SU-DHL-6 (cell line): ENCODE data around the gene NPHP4.

Source experiments
- H2AFZ ChIP-seq: fragments of 200-600 bp; sonication (generic); 2 replicates; pipeline ENCODE4 v1.6.1; 2014; ENCODE audit warnings: low read depth, mild to moderate bottlenecking, moderate library complexity, mixed read lengths, antibody characterized with exemption, low read length; ENCODE audit not compliant: severe bottlenecking
- H3F3A ChIP-seq: fragments of 200-600 bp; shearing (Covaris generic); 2 replicates; pipeline ENCODE4 v1.6.0; 2016; ENCODE audit warnings: antibody characterized with exemption, mild to moderate bottlenecking; ENCODE audit not compliant: insufficient read depth
- H3K27ac ChIP-seq: fragments of 200-600 bp; sonication (generic); 2 replicates; pipeline ENCODE4 v1.5.1; 2016; ENCODE audit warnings: low read depth, mild to moderate bottlenecking, low read length, moderate library complexity, mixed read lengths
- H3K27me3 ChIP-seq: fragments of 200-600 bp; sonication (generic), shearing (Covaris generic); 2 replicates; pipeline ENCODE4 v1.6.0; 2014; ENCODE audit warnings: mild to moderate bottlenecking, low read length
- H3K36me3 ChIP-seq: fragments of 200-600 bp; sonication (generic); 2 replicates; pipeline ENCODE4 v1.6.1; 2014; ENCODE audit warnings: mild to moderate bottlenecking, low read length, mixed read lengths
- H3K4me2 ChIP-seq: fragments of 300-600, 200-600 bp; shearing (Covaris generic), sonication (generic); 2 replicates; pipeline ENCODE4 v1.6.0; 2014; ENCODE audit warnings: low read length, low read depth, mild to moderate bottlenecking; ENCODE audit not compliant: poor library complexity, severe bottlenecking
- H3K4me3 ChIP-seq: fragments of 200-600 bp; sonication (generic); 2 replicates; pipeline ENCODE4 v1.5.1; 2014; ENCODE audit warnings: antibody characterized with exemption, low read length, mild to moderate bottlenecking, mixed read lengths; ENCODE audit not compliant: insufficient read depth, poor library complexity, severe bottlenecking
- H3K79me2 ChIP-seq: fragments of 200-600 bp; sonication (generic); 2 replicates; pipeline ENCODE4 v1.6.1; 2014; ENCODE audit warnings: mild to moderate bottlenecking, low read length, moderate library complexity; ENCODE audit not compliant: insufficient read depth
- H3K9ac ChIP-seq: fragments of 200-600 bp; sonication (generic); 2 replicates; pipeline ENCODE4 v1.7.0; 2014; ENCODE audit warnings: mild to moderate bottlenecking, low read length
- H3K9me2 ChIP-seq: fragments of 200-600 bp; sonication (generic); replicated peaks from 2 replicates; pipeline ENCODE4 v1.6.1; 2014; ENCODE audit warnings: low read length; ENCODE audit not compliant: insufficient read depth
- H3K9me3 ChIP-seq: fragments of 200-600 bp; sonication (generic); 2 replicates; pipeline ENCODE4 v1.6.1; 2014; ENCODE audit warnings: low read length, mixed read lengths; ENCODE audit not compliant: insufficient read depth
- H4K20me1 ChIP-seq: fragments of 200-600 bp; sonication (generic); 2 replicates; pipeline ENCODE4 v1.6.1; 2014; ENCODE audit warnings: low read depth, mild to moderate bottlenecking, antibody characterized with exemption, low read length, moderate library complexity, mixed read lengths
- CTCF ChIP-seq: fragments of 200-600 bp; sonication (generic); IDR thresholded peaks from one replicate; pipeline ENCODE4 v1.5.1; 2017; ENCODE audit warnings: antibody characterized with exemption, mild to moderate bottlenecking, low read length, moderate library complexity; ENCODE audit not compliant: insufficient read depth, poor library complexity, severe bottlenecking
- EZH2phosphoT487 ChIP-seq: fragments of 200-600 bp; sonication (generic), shearing (Covaris generic); conservative IDR thresholded peaks from 2 replicates; pipeline ENCODE4 v1.6.1; 2018; ENCODE audit warnings: mild to moderate bottlenecking, antibody characterized with exemption, low read length, moderate library complexity, mixed read lengths

NPHP4 gene

GRCh38 chr1:5876094-5876650 is 116.1 kb downstream of the NPHP4 start:
- H3K27me3 ChIP-seq, result no peaks in the 10 kb centered on the region
- TF ChIP-seq EZH2phosphoT487, result no peak
- no peak for TF ChIP-seq CTCF
- H3K4me3 ChIP-seq, result no peak overlapping the region
- no peak overlapping the region for H3K9ac ChIP-seq
- H4K20me1 ChIP-seq, result no peaks in the 10 kb centered on the region
- H2AFZ ChIP-seq, result no peak overlapping the region
- no peak overlapping the region for H3K27ac ChIP-seq
- H3K4me2 ChIP-seq, result no peak overlapping the region
- H3K9me2 ChIP-seq, result no peaks in the 10 kb centered on the region
- no peaks in the 10 kb centered on the region for H3F3A ChIP-seq
- H3K9me3 ChIP-seq, result no peaks in the 10 kb centered on the region
- H3K79me2 ChIP-seq, result no peaks in the 10 kb centered on the region
- no peaks in the 10 kb centered on the region for H3K36me3 ChIP-seq

GRCh38 chr1:5875345-5875910 is 116.8 kb downstream of the NPHP4 start:
- Histone ChIP-seq H2AFZ (no peak overlapping the region), H3K4me3 (no peak overlapping the region), H3K9me3 (no peaks in the 10 kb centered on the region), H3K79me2 (no peaks in the 10 kb centered on the region), H3K9ac (no peak overlapping the region), H3K36me3 (no peaks in the 10 kb centered on the region), H3K27me3 (no peaks in the 10 kb centered on the region), H4K20me1 (no peaks in the 10 kb centered on the region), H3K4me2 (no peak overlapping the region), H3K27ac (no peak overlapping the region), H3K9me2 (no peaks in the 10 kb centered on the region), H3F3A (no peaks in the 10 kb centered on the region)
- TF ChIP-seq EZH2phosphoT487 (no peak), CTCF (no peak)

GRCh38 chr1:5874416-5875110 is 117.7 kb downstream of the NPHP4 start:
- H2AFZ ChIP-seq, result no peak overlapping the region
- H3K36me3 ChIP-seq, result no peaks in the 10 kb centered on the region
- H3K27me3 ChIP-seq, result no peaks in the 10 kb centered on the region
- TF ChIP-seq CTCF (no peak), EZH2phosphoT487 (no peak)
- no peak overlapping the region for H3K27ac ChIP-seq
- H3K9me2 ChIP-seq, result no peaks in the 10 kb centered on the region
- H4K20me1 ChIP-seq, result no peaks in the 10 kb centered on the region
- H3K4me3 ChIP-seq, result no peak overlapping the region
- H3K79me2 ChIP-seq, result no peaks in the 10 kb centered on the region
- no peak overlapping the region for H3K4me2 ChIP-seq
- H3F3A ChIP-seq, result no peaks in the 10 kb centered on the region
- no peak overlapping the region for H3K9ac ChIP-seq
- H3K9me3 ChIP-seq, result no peaks in the 10 kb centered on the region
